ENCODE results near the gene ARID1B.

ARID1B gene

GRCh38 chr6:156961282-156961892, 184.2 kb downstream of the ARID1B start:
- Histone ChIP-seq H2AFZ (no peak overlapping the region), H3K36me3 (ENCODE audit: control insufficient read depth, insufficient read depth, low read length) (no peaks in the 10 kb centered on the region), H3K27ac (no peak overlapping the region), H3K4me2 (ENCODE audit: low read length) (no peak overlapping the region), H3K79me2 (peaks cover 49% of the 10 kb centered on the region), H3K4me3 (ENCODE audit: low read depth, low read length) (no peak overlapping the region), H3K4me1 (peaks cover 8% of the 10 kb centered on the region), H3K9ac (no peak overlapping the region), H3K9me3 (ENCODE audit: control insufficient read depth, low read length) (no peaks in the 10 kb centered on the region), H3K27me3 (ENCODE audit: control insufficient read depth, insufficient read depth, low read length) (no peaks in the 10 kb centered on the region)
- TF ChIP-seq, protein P1, sequence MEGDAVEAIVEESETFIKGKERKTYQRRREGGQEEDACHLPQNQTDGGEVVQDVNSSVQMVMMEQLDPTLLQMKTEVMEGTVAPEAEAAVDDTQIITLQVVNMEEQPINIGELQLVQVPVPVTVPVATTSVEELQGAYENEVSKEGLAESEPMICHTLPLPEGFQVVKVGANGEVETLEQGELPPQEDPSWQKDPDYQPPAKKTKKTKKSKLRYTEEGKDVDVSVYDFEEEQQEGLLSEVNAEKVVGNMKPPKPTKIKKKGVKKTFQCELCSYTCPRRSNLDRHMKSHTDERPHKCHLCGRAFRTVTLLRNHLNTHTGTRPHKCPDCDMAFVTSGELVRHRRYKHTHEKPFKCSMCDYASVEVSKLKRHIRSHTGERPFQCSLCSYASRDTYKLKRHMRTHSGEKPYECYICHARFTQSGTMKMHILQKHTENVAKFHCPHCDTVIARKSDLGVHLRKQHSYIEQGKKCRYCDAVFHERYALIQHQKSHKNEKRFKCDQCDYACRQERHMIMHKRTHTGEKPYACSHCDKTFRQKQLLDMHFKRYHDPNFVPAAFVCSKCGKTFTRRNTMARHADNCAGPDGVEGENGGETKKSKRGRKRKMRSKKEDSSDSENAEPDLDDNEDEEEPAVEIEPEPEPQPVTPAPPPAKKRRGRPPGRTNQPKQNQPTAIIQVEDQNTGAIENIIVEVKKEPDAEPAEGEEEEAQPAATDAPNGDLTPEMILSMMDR (IDR thresholded peaks at IDR 0.05), result no peak

DNA sequence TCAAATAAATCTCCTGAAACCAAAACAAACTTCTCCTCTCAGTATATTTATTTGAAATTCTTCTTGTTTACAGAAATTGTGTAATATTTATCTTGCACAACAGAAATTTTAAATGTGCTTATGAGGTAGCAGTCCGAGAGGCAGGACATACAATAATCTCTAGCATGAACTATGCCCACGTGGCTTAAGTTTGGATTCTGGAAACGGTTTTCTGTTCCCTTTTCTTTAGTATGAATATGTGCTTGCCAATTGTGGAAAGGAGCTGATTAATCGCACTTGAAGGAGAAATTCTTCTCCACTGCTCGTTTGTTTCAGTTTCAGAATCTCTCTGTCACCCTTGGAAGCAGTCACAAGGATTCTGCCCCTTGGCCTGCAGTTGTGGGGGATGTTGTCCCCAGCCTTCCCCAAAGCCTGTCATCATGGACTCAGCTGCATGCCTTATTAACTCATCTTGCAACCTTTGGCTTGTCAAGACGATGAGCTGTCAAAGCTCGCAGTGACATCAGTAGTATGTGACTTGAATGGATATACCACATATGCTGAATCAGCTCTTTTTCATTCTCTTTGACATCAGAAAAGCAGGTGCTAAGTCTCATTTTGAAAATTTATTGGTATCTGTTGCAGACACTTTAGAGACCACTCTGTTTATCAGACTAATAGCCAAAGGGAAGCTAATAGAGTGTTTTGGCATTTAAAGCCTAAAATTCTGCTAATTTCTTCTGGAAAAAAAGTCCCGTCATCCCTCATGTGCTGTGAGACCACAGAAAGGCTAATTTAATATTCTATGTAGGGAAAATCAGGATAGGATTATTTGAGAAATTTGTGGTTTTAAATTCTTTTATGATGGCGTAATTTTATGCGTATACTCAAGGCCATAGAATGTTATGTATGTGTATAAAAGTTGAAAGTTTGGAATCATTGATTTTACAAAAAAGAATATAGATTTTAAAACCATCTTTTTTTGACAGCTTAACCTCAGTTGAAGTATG, 186.8 kb downstream of the ARID1B start:
- TF ChIP-seq, protein P1 (IDR thresholded peaks at IDR 0.05), result no peak
- H3K4me3 ChIP-seq (ENCODE audit: low read depth, low read length), result no peak overlapping the region
- H3K36me3 ChIP-seq (ENCODE audit: control insufficient read depth, insufficient read depth, low read length), result no peaks in the 10 kb centered on the region
- H3K27me3 ChIP-seq (ENCODE audit: control insufficient read depth, insufficient read depth, low read length), result no peaks in the 10 kb centered on the region
- H3K9ac ChIP-seq, result no peak overlapping the region
- H3K9me3 ChIP-seq (ENCODE audit: control insufficient read depth, low read length), result no peaks in the 10 kb centered on the region
- H3K79me2 ChIP-seq, result peaks cover 48% of the 10 kb centered on the region
- no peak overlapping the region for H3K4me2 ChIP-seq (ENCODE audit: low read length)
- H3K27ac ChIP-seq, result no peak overlapping the region
- H2AFZ ChIP-seq, result no peak overlapping the region
- peaks cover 4% of the 10 kb centered on the region for H3K4me1 ChIP-seq

GRCh38 chr6:156967852-156968251, 190.7 kb downstream of the ARID1B start:
- Histone ChIP-seq H3K36me3 (ENCODE audit: control insufficient read depth, insufficient read depth, low read length) (no peaks in the 10 kb centered on the region), H3K4me1 (peaks cover 14% of the 10 kb centered on the region), H2AFZ (no peak overlapping the region), H3K27ac (no peak overlapping the region), H3K4me2 (ENCODE audit: low read length) (no peak overlapping the region), H3K9ac (no peak overlapping the region), H3K79me2 (peaks cover 56% of the 10 kb centered on the region), H3K4me3 (ENCODE audit: low read depth, low read length) (no peak overlapping the region), H3K9me3 (ENCODE audit: control insufficient read depth, low read length) (no peaks in the 10 kb centered on the region), H3K27me3 (ENCODE audit: control insufficient read depth, insufficient read depth, low read length) (no peaks in the 10 kb centered on the region)
- TF ChIP-seq, protein P1 (IDR thresholded peaks at IDR 0.05), result no peak

DNA sequence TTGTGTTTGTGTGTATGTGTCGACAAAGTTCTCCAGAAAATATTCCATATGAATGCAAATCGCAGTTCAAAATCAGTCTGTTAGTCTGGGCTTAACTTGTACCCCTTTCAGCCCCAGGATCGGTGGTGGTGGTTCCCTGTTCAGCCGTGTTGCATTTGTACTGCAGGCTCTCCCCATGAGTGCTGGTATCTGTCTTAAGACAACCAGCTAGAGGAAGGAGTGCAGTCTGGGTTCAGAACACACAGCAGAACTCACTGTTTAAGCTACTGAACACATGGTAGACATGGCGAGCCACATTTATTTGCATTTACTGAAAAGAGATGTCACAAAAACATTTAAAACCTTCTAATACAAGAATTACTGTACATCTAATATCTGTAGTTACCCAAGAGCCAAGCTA, 192.1 kb downstream of the ARID1B start:
- H3K36me3 ChIP-seq (ENCODE audit: control insufficient read depth, insufficient read depth, low read length), result no peaks in the 10 kb centered on the region
- H3K9me3 ChIP-seq (ENCODE audit: control insufficient read depth, low read length), result no peaks in the 10 kb centered on the region
- no peak overlapping the region for H3K4me2 ChIP-seq (ENCODE audit: low read length)
- TF ChIP-seq, protein P1 (IDR thresholded peaks at IDR 0.05), result no peak
- peaks cover 55% of the 10 kb centered on the region for H3K79me2 ChIP-seq
- no peak overlapping the region for H2AFZ ChIP-seq
- H3K4me3 ChIP-seq (ENCODE audit: low read depth, low read length), result no peak overlapping the region
- no peak overlapping the region for H3K9ac ChIP-seq
- H3K4me1 ChIP-seq, result peaks cover 10% of the 10 kb centered on the region
- no peaks in the 10 kb centered on the region for H3K27me3 ChIP-seq (ENCODE audit: control insufficient read depth, insufficient read depth, low read length)
- H3K27ac ChIP-seq, result no peak overlapping the region
